ENCODE data around the gene CIT.
A peak's percentile ranks its signal among the peaks of the same experiment; 100 is the strongest.

The CIT gene

DNA sequence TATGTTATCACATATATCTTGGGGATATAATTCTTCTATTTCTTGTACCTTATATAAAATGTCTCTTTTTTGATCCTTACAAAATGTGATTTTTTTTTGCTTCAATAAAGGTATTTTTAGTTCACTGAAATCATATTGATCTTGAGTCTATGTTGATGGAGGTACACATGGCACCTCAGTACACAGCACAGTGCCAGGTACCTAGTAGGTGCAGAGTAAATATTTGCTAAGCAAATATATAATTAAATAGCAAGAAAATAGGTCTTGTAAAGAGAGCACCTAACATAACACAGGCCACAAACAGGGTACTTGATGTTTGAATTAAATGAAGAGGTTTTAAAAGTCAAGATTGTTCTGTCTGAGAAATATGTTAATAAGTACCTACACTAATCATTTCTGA is 69.7 kb downstream of the CIT start:
- DNase-seq (ENCODE audit: low spot score): no peak

DNA sequence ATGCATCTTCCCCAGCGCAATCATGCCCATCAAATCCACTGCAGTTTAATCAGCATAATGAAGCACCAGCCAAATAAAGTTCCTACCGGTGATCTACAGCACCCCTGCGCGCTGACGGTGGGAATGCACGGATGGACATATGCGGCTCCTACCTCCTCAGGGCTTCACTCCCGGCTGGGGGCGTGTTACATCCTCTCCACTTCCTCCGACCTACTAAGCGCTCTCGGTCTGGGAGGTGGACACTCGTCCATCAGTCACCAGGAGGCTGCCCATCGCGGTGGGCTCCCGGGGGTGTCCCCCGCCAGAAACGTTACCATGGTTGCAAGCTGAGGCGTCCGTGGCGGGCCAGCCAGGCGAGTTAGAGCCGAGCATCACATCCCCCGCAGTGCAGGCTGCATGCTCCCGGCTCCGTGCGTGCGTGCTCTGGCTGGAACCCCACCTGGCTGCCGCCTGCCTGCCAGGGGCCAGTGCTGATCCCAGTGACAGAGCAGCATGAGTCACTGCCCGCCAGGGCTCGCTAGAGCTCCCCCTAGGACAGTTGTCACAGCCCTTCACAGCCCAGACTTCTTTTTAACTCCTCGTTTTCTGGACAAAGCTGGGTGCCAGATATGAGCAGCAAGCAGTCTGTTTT is 73.0 kb downstream of the CIT start:
- peak; percentile 80 for DNase-seq (ENCODE audit: low spot score)

DNA sequence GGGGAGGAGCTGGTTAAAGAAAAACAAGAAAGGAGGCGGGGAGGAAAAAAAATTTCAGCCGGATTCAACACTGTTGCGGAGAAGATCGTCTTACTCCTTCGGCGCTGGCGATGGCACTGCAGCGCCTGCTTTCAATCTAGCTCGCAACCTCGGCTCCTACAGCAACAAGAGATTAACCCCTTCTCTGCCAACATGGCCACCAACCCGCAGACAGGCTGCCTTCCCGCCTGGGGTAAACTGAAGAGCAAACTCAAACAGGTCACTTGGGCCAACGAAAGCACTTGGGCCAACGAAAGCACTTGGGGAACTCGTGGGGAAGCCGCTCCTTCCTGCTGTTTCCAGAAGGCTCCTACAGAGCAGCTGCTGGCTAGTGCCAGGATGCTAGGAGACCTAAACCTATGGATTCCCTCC is 73.7 kb downstream of the CIT start:
- DNase-seq (ENCODE audit: low spot score): peak; percentile 58

DNA sequence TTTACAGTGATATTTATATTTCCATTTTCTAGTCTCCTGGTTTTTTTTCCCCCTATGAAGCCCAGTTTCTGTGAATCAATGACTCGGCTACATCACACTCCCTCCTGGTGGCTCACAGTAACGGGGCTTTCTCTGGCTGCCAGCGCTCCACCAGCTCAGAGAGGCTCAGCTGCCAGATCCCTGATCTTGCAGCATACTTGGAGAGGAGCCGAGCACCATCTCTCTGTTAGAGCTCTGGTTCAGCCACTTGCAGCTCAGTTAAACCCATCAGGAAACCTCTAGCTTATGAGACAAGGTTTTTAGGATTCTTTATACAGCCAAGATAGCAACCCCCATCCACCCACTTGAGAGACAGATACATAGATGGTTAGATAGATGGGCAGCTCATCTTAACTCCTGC is 74.6 kb downstream of the CIT start:
- peak; percentile 64 for DNase-seq (ENCODE audit: low spot score)

GRCh38 chr12:119797090-119797489 is 80.0 kb downstream of the CIT start:
- no peak for DNase-seq (ENCODE audit: low spot score)

- DNase-seq (ENCODE audit: low spot score): no peak
These were observed 80.8 kb downstream of the CIT start for GRCh38 chr12:119796292-119796691.

GRCh38 chr12:119791453-119791852 is 85.7 kb downstream of the CIT start:
- no peak for DNase-seq (ENCODE audit: low spot score)

- DNase-seq (ENCODE audit: low spot score): no peak
These were observed 88.3 kb downstream of the CIT start for GRCh38 chr12:119788786-119789185.

DNA sequence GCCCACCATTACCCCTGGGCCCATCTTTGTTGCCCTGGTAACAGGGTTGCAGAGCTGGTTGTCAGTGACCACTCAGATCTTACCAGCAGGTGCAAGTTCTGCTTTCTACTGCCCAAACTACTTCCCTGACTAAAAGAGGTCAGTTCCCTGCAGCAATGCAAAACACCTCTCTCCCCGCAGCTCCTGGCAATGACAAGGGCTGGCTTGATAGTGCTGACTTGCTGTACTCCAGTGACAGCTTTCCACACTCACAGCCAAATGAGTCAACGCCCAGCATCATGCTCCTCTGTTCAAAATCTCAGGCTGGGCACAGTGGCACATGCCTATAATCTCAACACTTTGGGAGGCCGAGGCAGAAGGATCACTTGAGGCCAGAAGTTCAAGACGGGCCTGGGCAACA is 90.6 kb downstream of the CIT start:
- DNase-seq (ENCODE audit: low spot score): no peak

DNA sequence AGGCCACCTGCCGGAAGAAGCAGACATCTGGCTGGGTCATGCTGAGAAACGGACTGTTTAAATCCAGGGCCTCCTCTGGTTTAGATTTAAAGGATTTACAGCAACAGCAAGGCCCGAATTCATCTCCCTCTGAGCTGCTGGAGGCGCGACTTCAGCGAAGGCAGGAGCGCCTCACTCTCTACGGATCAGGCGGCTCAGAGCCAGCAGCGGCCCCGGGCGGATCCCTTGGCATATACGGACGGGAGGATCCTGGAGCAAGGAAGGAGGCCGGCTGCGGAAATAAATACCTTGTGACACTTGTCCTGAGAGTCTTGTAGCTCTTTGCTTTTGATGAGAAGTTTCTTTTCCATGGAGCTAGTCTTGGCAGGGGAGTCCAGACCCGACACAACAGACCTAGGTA is 92.4 kb downstream of the CIT start:
- DNase-seq (ENCODE audit: low spot score): no peak

- DNase-seq (ENCODE audit: low spot score): no peak
These were observed 93.3 kb downstream of the CIT start for GRCh38 chr12:119783787-119784186.

GRCh38 chr12:119781804-119782203 is 95.3 kb downstream of the CIT start:
- DNase-seq (ENCODE audit: low spot score): no peak

DNA sequence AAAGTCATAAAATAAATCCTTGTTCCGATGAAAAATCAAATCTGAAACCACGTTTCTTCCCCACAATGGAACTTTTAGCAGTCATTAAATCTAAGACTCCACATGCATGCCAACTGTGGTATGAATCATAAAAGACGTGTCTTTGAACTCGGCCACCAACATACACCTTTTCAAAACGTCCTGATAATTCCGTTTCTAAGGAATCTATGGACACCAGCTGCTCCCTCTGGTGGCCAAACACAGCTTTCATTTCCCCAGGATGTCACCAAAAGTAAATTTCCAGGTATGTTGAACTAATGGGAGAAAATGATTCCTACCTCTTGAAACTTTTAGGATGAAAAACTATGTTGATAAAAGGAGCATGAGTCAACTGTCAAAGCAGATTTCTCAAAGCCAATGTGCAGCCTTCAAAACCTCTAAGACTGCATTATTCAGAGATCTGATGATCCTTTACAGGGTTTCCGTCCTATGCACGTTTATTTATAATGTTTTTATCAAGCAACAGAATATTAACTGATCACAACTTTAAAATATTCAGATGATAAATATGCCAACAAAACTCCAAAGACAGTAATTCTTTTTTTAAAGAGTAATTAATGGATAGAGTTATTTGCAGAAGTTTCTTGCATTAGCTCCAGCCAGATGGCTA is 96.2 kb downstream of the CIT start:
- DNase-seq (ENCODE audit: low spot score): peak; percentile 64

GRCh38 chr12:119775246-119775895 is 101.7 kb downstream of the CIT start:
- no peak for DNase-seq (ENCODE audit: low spot score)

GRCh38 chr12:119772431-119772830 is 104.7 kb downstream of the CIT start:
- DNase-seq (ENCODE audit: low spot score): no peak

DNA sequence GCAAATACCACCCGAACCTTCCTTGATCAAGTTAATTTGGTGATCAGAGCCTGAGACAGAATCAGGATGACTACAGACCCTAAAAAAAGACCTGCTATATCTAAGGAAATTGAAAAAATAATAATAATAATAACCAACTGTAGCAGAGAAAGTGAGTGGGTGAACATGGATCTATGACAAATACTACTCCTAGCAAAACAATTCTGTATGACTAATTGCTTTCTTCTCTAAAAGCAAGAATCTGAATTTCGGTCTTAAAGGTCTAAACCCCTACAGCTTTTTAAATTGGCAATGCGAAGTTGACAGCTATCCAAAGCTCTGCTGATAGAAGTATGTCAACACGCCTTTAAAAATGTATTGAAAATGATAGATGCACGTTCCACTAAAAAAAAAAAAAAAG is 107.0 kb downstream of the CIT start:
- no peak for DNase-seq (ENCODE audit: low spot score)

DNA sequence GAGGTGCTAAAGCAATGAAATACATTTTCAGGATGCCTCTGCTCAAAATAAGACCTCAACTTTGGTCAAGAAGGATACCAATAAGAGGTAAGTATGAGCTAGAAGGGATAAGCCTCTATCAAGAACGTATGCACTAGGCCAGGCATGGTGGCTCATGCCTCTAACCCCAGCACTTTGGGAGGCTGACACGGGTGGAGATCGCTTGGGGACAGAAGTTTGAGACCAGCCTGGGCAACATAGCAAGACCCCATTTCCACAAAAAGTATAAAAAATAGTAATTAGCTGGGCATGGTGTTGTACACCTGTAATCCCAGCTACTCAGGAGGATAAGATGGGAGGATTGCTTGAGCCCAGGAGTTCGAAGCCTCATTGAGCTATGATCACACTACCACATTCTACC is 114.5 kb downstream of the CIT start:
- no peak for DNase-seq (ENCODE audit: low spot score)

DNA sequence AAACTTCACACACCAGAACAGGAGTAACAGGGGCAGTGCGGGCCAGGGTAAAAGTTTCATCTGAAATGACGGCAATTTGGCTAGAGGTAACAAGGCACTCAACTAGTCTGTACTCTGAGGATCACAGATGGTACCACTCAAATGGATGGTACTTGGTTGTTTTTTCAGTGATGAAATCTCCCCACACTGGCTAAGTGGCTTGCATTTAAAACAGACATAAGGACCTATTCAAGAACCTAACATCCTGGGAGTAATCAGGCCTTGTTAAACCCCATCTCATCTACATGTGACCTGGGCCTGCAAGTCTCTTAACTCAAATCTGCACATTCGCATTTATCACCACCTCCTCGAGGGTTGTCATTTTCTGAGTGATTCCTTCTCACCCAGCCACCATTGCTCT is 118.4 kb downstream of the CIT start:
- no peak for DNase-seq (ENCODE audit: low spot score)

DNA sequence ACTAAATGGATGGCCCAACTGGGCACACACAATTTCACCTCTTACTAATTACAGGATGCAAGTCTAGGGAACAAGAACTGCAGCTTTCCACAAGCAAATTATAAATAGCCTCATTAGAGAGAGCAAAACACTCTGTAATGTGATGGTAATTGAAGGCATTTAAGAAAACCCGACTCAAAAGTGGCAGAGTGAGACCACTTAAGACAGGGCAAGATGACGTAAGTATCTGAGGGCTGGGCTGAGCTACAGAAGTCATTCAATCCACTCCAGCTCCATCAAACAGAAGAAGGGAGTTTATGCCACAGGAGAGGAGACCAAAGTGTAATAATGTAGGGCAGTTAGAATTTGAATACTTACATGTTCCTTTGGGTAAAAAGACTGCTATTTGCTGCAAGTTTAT is 118.9 kb downstream of the CIT start:
- no peak for DNase-seq (ENCODE audit: low spot score)

- no peak for DNase-seq (ENCODE audit: low spot score)
These were observed 125.2 kb downstream of the CIT start for GRCh38 chr12:119751961-119752360.

DNA sequence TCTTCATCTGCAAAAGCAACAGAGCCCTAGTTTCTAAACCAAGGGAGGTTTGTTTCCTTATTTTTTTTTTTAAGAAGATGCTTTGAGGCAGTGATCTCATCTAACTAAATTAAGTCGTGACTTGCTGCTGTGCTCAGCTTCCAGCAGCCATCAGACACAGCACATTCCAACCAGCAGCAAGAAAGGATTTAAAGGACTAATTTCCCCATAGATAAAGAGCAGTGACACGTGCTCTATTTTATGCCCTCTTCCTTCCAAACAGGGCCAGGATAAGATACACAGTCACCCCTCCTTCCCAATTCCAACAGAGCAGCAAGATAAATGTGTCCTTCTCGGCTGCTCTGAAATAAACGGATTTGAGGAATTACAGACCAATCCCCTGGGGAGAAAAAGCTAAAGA is 127.5 kb downstream of the CIT start:
- peak; percentile 24 for DNase-seq (ENCODE audit: low spot score)

- peak; percentile 64 for DNase-seq (ENCODE audit: low spot score)
These were observed 128.6 kb downstream of the CIT start for GRCh38 chr12:119748497-119748896.

DNA sequence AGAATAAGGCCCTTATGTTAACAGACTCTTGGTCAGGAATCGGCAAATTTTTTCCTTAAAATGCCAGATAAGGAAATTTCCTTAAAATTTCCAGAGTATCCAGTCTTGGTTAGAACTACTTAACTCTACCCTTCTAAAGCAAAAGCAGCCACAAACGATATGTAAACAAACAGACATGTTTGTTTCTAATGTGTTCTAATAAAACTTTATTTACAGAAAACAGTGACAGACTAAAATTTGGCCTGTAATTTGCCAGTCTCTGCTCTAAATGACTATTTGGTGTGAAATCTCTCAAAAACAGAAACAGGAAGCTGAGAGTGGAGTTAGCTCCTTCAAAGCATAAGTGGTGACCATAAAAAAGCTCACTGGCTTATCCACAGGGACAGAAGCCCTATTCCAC is 131.0 kb downstream of the CIT start:
- DNase-seq (ENCODE audit: low spot score): no peak

All from pons (tissue), 1 donor.